Stimulated activated CD4-positive, alpha-beta T cell treated with anti-CD3 and anti-CD28 coated beads, Interleukin-4, amount 100 ng/mL, for 24 hours (primary cell): ENCODE data around the gene TST.

Experiments
- DNase-seq: peaks from one replicate; pipeline ENCODE4 v3.0.0-alpha.2; 2020

TST gene

DNA sequence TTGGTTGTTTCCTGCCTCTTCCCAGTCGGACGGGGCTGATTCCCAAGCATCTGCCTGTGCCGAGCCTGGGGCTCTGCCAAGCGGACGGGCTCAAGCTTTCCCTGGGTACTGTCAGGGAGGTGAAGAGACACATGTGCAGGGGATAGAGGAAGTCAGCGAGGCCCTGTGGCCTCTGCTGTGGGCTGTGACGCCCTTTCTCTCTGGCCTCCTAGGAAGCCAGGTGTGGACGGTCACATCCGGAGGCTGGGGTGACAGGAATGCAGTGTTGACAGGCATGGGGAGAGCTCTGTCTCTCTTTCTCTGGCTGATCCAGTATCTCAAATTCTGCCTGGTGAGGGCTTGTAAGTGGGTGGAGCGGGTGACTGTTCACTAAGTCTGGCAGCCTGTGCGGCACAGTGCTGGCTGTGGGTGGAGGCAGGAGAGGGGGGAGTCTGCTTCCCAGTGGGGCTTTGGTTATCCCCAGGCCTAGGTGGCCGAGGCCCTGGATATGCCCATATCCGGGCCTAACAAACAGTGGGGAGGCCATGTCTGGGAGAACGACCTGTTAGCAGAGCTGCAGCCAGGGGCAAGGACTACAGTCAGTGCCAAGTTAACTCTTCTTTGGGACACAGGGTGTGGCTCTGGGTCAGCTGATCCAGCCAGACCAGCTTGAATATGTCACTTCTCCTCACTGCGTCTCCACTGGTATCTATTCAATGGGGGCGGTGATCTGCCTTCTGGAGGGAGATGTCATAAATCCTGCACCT lies 34.2 kb upstream of the TST start:
- no peak for DNase-seq

DNA sequence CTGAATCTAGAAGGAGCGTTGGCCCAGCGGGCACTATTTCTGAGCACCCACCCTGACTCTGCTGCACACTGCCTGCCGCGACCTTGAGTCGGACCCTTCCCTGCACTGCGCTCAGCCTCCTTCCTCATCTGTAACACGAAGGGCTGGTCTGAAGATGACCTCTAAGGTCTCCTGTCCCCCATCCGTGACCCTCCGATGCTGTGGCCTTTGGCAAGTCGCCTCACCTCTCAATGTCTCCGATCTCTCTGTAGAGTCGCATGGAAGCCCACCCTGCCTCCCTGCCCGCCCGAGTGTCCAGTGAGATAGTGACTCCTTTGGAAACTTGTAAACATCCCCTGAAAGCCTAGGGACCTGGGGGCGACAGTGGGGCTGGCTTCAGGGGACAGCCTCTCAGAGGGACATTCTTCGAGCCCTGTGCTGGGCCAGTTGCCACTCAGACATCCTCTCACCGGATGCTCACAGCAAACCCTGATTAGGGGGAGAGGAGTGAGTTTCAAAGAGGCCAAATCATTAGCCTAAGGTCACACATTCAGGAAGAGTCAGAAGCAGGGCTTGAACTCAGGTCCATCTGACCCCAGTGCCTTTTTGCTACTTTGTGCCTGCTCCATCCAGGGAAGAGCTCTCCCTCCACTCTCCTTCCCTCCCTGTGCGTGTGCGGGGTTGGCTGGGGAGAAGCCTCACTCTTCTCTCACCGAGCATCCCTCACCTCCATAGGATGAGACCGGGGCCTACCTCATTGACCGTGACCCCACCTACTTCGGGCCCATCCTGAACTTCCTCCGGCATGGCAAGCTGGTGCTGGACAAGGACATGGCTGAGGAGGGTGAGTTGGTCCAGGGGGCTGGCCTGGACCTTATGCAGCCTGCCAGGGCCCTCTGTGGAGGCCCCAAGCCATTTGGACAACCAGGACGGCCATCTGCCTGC lies 33.4 kb upstream of the TST start:
- DNase-seq = no peak

DNA sequence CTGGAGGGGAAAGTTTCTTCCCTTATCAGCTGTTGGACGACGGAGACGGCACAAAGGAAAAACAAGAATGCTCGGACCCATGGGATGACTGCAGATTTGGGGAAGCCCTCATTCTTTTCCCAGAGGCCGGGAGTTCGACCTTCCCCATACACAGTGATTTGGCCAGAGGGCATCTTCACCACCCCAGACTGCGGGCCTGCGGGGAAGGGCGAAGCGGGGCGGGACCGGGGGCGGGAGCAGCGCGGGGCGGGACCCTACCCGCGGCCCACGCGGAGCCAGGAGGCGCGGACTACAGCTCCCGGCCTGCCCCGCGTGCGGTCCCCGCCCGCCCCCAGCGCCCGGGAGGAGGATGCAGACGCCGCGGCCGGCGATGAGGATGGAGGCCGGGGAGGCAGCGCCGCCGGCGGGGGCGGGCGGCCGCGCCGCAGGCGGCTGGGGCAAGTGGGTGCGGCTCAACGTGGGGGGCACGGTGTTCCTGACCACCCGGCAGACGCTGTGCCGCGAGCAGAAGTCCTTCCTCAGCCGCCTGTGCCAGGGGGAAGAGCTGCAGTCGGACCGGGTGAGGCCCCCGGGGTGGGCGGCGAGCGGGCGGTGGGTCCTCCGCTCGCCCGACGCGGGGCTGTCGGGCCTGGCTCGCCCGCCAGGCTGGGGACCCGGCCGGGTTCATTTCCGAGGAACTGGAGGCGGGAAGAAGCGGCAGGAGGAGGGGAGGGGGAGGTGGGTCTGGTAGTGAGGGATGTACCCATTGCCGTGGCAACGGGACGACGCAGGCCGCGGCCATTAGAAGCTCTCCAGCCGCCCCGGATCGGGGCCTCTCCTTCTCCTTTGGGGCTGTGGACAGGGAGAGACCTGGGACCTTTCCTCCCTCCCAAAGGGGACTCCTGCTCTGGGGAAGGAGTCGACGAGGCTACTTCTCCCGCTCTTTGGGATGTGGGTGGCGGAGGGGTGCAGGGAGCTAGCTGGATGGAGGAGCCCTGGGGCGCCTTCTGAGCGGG lies 32.4 kb upstream of the TST start, which contains the start of gene KCTD17:
TSS of gene KCTD17 (plus strand) at position 352 of the 995 bp plus-strand sequence. CDS start at position 371, 19 bp downstream.
- DNase-seq = peak; percentile 77

DNA sequence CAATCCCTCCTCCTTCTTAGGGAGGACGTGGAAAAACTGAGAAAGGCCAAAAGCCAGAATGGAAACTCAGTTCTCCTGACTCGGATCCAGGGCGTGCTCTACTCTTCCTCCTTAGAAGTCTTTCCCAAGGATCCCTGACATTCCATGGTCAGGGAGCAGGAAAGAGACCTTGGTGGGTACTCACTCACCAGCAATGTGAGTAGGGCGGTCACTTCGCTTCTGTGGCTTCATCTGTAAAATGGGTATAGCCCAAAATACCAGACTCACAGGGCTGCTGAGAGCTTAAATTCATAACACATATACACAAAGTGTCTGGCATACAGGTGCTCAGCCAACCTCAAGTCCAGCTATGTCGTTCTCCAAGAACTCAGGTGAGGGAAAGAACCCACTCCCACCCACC lies 31.7 kb upstream of the TST start:
- no peak for DNase-seq

DNA sequence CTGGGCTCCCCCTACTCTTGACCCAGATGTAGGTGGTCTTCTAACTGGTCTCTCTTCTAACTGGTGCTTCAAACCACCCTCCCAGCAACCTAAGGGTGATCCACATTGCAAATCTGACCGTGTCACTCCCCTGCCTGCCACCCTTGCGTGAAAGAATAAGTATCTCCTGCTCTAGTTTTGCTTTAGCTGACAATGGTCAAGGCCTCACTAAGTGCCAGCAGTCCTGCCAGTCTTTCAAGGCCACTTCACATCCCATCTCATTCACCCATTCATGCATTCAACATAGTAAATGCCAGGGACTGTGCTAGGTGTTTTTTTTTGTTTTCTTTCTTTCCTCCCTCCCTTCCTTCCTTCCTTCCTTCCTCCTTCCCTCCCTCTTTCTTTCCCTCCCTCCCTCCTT lies 30.0 kb upstream of the TST start:
- no peak for DNase-seq

DNA sequence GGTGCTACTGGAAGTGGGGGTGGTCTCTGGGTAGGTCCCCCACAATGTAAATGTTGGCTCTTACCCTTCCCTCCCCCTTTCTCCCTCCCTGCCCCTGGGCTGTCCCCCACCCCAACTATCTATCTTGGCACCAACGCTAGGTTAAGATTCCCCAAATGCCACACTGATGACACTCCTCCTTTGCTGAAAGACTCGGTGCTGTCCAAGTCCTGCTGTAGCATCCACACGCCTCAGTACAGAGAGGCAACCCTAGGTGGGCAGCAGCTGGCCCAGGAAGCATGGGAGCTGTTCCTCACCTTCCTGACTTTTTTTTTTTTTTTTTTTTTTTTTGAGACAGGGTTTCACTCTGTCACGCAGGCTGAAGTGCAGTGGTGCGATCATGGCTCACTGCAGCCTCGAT lies 28.9 kb upstream of the TST start:
- DNase-seq = no peak

DNA sequence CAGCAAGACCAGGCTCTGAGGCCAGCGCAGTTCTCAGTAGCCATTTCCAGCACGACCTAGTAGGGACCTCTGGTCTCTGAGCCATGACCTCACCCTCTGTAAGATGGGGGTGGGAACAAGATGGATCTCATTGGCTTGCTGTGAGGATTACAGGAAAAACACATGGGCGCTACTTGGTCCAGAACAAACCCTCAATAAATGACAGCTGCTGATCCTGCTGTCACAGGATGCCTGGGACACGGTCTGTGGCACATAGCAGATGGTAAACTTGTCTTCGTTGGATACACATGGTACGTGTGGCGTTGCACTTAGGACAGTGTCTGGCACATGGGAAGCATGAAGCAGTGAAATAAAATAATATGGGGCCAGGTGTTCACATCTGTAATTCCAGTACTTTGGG lies 27.8 kb upstream of the TST start:
- DNase-seq = no peak

DNA sequence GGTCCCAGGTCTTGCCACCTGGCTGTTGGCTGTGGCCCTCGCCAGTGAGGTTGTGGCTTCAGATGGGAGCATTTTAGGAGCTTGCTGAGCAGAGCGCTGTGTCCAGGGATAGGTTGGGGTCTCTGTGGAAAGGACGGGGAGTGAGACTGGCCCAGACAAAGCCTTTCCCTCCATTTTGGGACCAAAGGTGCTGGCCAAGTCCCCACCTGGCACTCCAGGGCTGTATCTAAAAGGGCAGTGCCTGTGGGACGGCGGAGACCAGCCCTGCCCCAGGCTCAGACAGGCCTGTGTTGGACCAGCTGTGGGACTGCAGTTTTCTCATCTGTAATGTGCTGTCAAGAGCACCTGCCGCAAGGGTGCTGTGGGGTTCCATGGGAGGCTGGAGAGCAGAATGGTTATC lies 27.3 kb upstream of the TST start:
- no peak for DNase-seq

DNA sequence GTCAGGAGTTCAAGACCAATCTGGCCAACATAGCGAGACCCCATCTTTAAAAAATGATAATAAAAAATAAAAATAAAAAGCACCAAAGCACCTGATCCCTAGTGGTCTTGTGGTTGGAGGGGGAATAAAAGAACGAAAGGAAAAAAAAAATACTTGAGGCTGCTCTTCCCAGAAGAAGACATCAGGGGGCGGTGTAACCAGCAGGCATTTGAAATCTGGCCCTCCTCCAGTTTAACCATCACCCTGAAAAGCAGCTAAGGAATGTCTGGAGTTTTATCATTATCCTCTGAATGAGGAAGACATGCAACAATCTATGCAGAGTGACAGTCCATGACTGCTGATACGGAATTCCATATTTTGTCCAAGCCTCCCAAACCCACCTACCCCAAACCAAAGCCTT lies 26.7 kb upstream of the TST start:
- no peak for DNase-seq

DNA sequence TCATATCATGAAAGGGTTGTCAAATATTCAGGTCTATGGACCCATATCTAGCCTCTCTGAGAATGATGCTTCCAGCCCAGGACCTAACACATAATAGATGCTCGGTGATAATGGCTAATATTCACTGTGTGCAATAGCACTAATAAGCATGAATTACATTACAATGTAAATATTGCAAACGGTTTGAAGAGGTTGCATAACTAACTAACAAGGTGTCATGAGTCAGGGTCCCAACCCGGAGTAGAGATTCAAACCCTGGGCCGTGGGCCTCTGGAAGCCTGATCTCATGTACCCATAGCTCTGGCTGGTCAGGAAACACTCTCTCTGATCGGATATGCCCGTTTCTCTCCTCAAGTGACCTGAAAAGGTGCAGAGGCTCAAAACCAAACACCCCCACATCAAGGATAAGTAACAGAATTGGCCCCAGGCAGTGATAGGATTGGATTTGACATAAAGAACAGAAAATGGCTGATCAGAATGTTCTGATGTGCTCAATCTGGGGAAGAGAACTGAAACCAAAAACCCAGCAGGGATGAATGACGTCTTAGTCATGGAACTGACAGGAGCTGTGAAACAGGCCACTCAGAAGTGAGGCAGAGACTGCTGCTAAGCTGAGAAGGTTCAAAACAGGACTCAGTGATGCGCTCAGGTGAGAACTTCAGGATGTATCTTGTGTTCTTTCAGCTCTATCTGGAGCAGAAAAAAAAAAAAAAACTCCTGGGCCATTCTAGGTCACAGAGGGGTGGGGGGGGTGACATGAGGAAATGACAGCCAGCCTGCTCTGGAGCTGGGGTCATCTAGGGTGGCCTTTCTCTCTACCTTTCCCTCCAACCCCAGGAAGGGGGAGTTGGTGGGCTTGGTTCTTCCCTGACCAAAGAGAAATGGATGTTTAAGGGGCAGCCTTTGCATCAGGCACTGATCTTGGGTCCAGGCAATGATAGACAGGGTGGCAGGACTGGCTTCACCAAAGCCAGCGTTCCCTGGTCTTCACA lies 25.7 kb upstream of the TST start:
- DNase-seq = peak; percentile 20

DNA sequence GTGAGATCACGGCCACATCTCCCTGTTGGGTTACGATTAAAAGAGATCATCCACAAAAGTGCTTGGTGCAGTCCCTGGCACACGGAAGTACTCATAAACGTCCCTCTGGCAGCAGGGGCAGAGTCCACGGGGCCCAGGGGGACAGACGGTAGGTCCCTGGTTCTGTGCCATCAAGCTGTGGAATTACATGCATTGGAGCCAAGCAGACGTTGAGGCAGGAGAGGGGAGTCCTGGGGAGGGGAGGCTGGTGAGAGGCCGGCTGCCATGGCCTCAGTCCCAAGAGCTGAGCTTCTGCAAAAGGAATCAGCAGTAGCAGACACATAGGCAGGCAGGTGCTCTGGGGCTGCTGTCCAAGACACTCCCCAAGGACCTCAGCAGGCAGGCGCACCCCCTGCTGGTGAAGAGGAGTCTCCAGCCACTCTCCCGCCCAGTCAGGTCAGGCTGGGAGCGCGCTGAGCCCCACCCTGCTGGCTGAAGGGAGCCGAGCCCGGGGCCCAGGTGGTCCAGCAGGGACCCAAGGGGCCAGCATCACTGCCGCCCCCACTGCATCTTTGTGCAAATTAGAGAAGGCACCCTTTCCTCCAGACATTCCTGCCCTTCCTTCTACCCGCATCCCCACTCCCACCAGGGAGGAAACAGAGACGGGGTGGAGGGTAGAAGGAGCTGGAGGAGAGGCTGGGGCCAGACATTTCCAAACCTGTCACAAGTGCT lies 24.7 kb upstream of the TST start:
- peak; percentile 51 for DNase-seq

DNA sequence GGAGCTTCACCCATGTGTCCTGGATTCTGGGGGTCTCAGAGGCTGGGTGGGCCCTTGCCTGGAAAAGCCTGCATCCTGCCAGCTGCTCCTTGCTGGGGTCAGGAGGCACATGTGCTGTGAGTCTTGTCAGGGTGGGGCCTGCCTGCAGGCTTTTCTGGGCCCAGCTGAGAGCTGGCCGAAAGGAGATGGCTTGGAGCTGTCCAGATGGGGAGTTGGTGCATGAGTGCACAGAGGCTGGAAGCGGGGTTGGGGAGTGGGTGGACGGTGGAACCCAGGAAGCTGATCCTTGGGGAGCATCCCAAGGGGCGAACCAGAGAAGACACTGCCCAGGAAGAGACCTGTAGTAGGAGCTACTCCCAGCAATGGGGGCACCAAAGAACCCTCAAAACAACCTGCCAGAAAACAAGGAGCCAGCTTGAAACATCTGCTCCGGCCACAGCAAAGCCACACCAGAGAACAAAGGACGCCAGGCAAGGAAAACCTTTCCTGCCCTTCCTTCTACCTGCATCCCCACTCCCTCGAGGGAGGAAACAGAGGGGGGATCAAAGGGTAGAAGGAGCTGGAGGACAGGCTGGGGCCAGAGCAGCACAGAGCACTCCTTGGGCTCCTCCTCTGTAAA lies 24.1 kb upstream of the TST start:
- no peak for DNase-seq

DNA sequence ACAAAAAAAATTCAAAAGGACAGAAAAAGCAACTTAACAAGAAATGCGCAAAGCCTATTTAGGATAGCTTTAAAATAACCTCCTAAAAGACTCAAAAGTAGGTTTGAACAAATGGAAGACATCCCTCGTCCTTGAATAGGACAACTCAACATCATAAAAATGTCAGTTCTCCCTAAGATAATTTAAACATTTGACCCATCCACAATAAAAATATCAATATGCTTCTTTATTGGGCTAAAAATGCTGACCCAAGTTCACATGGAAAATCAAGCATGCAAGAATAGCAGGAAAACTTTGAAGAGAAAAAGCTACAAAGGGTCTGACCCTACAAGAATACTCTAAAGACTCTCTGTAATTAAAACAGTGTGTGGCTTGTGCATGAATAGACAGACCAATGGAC lies 20.2 kb upstream of the TST start:
- DNase-seq = no peak

DNA sequence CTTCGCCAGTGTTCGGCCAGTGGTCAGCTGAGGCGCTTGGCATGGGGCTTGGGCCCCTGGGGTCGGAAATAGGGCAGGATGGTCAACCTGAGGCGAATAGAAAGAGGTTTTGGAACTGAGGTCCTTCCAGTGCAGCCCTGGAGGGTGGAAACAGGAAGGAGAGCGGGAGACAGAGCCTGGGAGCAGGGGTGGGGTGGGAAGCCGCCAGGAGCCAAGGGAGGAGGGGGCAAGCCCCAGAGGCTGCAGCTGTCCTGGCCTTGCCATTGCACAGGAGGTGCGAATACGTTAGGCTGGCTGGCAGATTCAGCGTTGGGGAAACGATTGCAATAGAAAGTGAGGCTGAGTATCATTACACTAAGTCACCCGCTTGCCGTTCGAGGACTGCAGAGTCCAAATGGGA lies 18.4 kb upstream of the TST start:
- no peak for DNase-seq

DNA sequence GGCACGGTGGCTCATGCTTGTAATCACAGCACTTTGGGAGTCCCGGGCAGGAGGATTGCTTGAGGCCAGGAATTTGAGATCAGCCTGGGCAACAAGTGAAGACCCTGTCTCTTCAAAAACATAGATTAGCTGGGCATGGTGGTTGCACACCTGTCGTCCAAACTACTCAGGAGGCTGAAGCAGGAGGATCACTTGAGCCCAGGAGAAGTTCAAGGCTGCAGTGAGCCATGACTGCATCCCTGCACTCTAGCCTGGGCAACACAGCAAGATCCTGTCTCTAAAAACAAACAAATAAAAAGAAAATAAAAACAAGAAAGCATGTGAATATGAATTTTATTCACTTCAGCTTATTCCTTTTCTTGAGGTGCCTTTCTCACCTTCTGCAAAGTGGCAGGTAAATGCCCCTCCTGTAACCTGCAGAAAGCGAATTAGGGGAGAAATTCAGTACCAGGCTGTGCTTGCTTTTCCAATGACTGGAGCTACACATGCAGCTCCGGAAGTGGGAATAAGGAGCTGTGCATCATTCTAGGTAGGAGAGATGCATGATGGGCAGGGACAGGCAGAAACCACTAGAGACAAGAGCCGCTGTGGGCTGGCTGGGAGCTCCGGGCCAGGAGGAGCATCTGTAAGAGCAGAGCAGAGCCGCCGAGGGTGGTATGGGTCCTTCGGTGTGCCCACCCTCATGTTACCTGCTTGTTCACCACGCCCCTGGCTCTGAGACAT lies 17.6 kb upstream of the TST start:
- no peak for DNase-seq

DNA sequence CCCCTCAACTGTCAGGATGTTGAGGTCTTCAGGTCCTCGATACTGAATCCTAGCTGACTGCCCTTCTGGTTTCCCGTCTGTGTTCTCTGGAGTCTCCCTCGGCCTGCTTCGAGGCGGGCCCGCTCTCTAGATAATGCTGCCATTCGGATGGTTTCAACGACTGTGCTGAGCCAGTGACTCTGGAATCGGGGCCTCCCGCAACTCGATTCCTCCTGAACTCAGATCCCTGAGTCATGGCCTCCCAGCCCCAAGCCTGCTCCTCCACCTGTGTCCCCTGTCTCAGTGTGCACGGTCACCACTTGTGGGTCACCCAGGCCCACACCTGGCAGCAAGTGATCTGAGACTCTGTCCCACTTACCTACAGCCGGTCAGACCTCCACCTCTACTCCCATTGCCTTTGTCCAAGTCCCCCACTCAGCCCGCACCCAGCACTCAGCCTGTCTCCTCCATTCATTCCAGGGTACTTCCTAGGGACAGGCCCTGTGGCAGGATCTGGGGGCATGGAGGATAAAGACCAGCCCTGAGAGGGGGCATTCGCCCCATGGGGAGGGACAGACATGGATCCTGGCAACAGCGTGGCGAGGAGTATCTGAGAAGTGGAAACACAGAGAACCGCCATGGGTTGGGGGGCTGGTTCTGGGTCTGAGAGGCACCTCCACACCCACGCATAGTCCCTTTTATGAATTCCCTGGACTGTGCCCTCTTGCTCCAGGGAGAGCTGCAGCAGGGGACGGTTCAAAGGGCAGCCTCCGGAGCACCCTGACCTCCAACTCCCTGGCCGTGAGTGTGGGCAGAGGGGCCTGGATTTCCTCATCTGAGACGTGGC lies 14.6 kb upstream of the TST start:
- DNase-seq = no peak

DNA sequence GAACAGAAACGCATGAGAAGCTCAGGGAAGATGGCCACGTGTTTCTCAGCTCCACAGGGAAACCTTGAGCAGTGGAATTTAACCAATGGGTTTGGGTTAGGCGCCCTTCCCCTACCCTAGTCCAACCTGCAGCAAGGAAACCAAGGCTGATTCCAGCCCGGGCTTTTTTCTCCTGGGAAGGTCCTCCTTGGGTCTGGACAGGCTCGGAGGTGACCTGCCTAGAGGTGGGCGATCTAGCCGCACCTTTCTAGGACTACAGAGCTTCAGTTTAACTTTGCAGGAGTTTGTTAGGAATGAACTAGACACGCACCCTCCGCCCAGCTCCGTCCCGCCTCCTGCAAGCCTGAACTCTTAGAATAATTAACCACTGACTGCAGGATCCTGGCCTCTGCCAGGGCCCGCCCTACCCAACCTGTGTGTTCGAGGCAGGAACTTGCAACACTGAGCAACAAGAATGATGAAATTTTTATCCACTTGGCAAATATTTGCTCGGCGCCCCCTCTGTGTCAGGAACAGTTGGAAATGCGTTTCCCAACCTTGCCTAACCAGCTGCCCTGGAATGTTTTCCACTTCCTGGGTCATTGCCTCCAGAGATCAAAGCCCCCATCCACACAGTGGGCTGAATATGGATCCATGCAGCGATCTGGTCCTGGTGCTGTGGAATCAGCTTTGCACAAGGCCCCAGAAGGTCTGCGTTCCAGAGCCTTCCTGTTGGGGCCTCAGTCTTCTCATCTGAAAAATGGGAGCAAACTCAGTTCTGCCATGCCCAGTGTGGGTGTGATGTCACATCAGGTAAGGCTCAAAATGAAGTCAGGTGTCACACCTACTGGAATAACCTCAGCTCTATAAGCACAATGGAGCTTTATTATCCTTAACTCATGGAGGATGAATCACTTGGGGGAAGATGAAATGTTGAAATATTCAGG lies 13.6 kb upstream of the TST start:
- DNase-seq = no peak

DNA sequence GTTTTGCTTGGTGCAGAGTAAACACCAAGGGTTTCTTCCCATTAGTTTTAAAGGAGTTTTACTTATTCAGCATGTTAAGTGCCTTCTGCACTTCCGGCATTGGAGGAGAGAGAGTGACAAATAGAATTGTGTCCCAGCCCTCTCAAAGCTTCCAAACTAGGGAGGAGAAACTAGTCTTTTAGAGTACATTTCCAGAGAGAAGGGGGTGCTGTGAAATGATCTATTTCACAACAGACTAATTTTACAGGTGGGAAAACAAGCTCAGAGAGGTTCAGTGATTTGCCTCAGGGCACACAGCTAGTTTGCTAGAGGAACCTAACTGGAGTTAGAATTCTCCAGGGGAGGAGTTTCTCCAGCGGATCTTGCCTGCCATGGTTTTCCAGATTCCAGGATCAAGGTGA lies 12.9 kb upstream of the TST start:
- DNase-seq = no peak
